ENCODE results near the gene PSMC5. TPM values are rescaled to one million over a fixed set of nuclear protein-coding genes. Genes with fewer than 3 reads are reported as not detected.

PSMC5 gene
- total RNA-seq, 1 experiment from 2014 or later: 183 TPM

DNA sequence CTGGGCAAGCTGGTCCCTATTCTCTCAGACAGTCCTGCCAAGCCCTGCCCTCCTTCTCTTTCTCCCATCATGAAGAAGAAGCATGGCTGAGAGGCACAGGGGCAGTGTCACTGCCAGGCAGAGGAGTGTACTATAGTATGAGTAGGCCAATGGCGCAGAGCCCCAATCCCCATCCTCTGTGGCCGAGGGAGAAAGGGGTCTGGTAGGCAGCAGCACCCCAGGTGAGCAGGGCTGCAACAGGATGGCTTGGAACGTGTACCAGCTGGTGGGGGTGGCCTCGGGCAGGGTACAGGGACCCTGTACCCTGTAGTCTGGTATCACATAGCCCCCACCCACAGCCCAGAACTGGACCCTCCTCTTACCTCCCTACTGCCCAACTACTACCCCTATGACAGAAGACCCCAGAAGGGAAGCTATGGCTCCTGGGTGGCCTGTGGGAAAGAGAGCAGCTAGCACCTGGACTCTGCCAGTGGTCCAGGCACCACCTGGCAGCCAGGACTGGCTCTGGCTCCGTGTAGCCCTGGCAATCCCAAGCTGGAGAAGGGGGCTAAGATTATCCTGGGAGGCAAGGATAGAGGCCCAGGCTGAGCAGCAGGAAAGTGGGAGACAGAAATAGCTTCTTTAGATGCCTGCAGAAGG is 10.8 kb downstream of the PSMC5 start:
- peak overlapping the region in 1 of 3 experiments; percentile 15; a peak in 2 of 7 replicates for H3K27ac Mint-ChIP-seq

More for the DNA sequence above, 10.8 kb downstream of the PSMC5 start:
- no peak overlapping the region for H2BK15ac ChIP-seq (ENCODE audit: low read depth, low read length)
- Mint-ChIP-seq H3K36me3 (ENCODE audit: insufficient read depth in 1 of 3, low read depth in 3 of 3) (peaks cover 24 to 45% (median 39%) of the 10 kb centered on the region in 3 experiments), H3K4me1 (peaks cover 25 to 38% of the 10 kb centered on the region in 2 experiments), H3K9me3 (no peaks in the 10 kb centered on the region), H3K27me3 (ENCODE audit: low read depth) (no peaks in the 10 kb centered on the region), H3K4me3 (no peak overlapping the region; a peak in 1 of 5 replicates)
- H3K14ac ChIP-seq (ENCODE audit: insufficient read depth, low read length): no peak overlapping the region
- no CpG with 5 or more reads among the region's 5 CpGs for WGBS (ENCODE audit: extremely low coverage, insufficient read length, low lambda C conversion rate)
- H3K4me2 ChIP-seq (ENCODE audit: insufficient read depth, insufficient read length, low read length): no peak overlapping the region
- no peaks in the 10 kb centered on the region for H3K27me3 ChIP-seq (ENCODE audit: insufficient read depth, low read length)
- H4K91ac ChIP-seq (ENCODE audit: insufficient read length, low read depth, low read length): no peak overlapping the region
- no peak overlapping the region for H2BK120ac ChIP-seq (ENCODE audit: low read depth, low read length, poor library complexity, severe bottlenecking)
- no peaks in the 10 kb centered on the region; the same call in 1 of the 2 replicates for H3K4me1 ChIP-seq (ENCODE audit: insufficient read depth, low read length)
- no peak overlapping the region for H3K23ac ChIP-seq (ENCODE audit: insufficient read length, low read depth, low read length)
- H2AK5ac ChIP-seq (ENCODE audit: insufficient read length, low read length): no peak overlapping the region
- no peak for DNase-seq
- H4K5ac ChIP-seq (ENCODE audit: insufficient read length, low read depth, low read length): no peak overlapping the region
- H3K23me2 ChIP-seq (ENCODE audit: insufficient read length, low read depth, low read length, poor library complexity, severe bottlenecking): peaks cover 10% of the 10 kb centered on the region
- no peak overlapping the region for H2BK12ac ChIP-seq (ENCODE audit: insufficient read length, low read depth, low read length)
- no peaks in the 10 kb centered on the region for H3K9me3 ChIP-seq (ENCODE audit: control insufficient read depth, low read depth, low read length)
- TF ChIP-seq CTCF (conservative IDR thresholded peaks at IDR 0.05): no peak
- no peak overlapping the region for H3K56ac ChIP-seq (ENCODE audit: insufficient read length, low read depth, low read length)
- H2BK20ac ChIP-seq (ENCODE audit: low read depth, low read length, poor library complexity, severe bottlenecking): no peak overlapping the region
- no peak overlapping the region for H3K18ac ChIP-seq (ENCODE audit: insufficient read length, low read depth, low read length)
- H2BK5ac ChIP-seq (ENCODE audit: insufficient read length, low read length): no peak overlapping the region
- H3K9ac ChIP-seq (ENCODE audit: extremely low read depth, insufficient read length, low read length): no peak overlapping the region
- H4K20me1 ChIP-seq (ENCODE audit: control insufficient read depth, insufficient read depth, insufficient read length): peaks cover 2% of the 10 kb centered on the region
- H3T11ph ChIP-seq (ENCODE audit: low read length): no peak overlapping the region
- peaks cover 3% of the 10 kb centered on the region; the same call in 1 of the 2 replicates for H3K79me2 ChIP-seq (ENCODE audit: insufficient read depth, low read length)
- H2AFZ ChIP-seq (ENCODE audit: low read length): no peak overlapping the region
- H3K27ac ChIP-seq (ENCODE audit: insufficient read length, low read depth, low read length): no peak overlapping the region
- peaks cover 3% of the 10 kb centered on the region for H3K79me1 ChIP-seq (ENCODE audit: insufficient read depth, low read depth, low read length, poor library complexity, severe bottlenecking)
- no peak overlapping the region for H3K4ac ChIP-seq (ENCODE audit: low read depth, low read length)
- H4K8ac ChIP-seq (replicated peaks; ENCODE audit: insufficient read length, low read depth, low read length): no peak overlapping the region

Data from H9 (cell line).